ENCODE data around the gene UNC13D.

The UNC13D gene

GRCh38 chr17:75817571-75817970, 26.6 kb downstream of the UNC13D start:
- Histone ChIP-seq H3K27me3 (ENCODE audit: insufficient read depth, poor library complexity, severe bottlenecking) (no peaks in the 10 kb centered on the region), H3K4me3 (ENCODE audit: severe bottlenecking) (no peak overlapping the region), H3K4me1 (ENCODE audit: insufficient read depth, poor library complexity, severe bottlenecking) (peaks cover 9% of the 10 kb centered on the region), H3K36me3 (ENCODE audit: low read depth) (peaks cover 35% of the 10 kb centered on the region), H3K9me3 (ENCODE audit: severe bottlenecking) (no peaks in the 10 kb centered on the region), H3K27ac (ENCODE audit: poor library complexity, severe bottlenecking) (no peak overlapping the region)
- ATAC-seq (ENCODE audit: low read depth): no peak
- TF ChIP-seq, protein P1, sequence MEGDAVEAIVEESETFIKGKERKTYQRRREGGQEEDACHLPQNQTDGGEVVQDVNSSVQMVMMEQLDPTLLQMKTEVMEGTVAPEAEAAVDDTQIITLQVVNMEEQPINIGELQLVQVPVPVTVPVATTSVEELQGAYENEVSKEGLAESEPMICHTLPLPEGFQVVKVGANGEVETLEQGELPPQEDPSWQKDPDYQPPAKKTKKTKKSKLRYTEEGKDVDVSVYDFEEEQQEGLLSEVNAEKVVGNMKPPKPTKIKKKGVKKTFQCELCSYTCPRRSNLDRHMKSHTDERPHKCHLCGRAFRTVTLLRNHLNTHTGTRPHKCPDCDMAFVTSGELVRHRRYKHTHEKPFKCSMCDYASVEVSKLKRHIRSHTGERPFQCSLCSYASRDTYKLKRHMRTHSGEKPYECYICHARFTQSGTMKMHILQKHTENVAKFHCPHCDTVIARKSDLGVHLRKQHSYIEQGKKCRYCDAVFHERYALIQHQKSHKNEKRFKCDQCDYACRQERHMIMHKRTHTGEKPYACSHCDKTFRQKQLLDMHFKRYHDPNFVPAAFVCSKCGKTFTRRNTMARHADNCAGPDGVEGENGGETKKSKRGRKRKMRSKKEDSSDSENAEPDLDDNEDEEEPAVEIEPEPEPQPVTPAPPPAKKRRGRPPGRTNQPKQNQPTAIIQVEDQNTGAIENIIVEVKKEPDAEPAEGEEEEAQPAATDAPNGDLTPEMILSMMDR (IDR thresholded peaks at IDR 0.05; ENCODE audit: poor library complexity, severe bottlenecking): no peak
- DNase-seq (ENCODE audit: low spot score): no peak

DNA sequence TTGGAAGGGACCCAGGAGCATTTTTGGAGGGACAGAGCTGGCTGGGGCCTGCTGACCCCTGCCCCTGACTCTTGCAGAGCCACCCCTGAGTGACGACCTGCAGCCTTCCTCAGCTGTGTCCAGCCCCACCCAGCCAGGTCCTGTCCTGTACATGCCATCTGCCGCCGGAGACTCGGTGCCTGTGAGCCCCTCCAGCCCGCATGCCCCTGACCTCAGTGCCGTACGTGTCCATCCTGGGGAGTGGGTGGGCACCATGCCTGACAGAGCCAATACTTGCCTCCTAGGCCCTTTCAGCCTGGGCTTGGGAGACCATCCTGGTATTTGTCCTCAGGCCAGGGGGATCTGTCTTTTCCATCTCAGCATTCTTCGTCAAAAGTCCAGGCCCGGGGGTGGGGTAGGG, 27.5 kb downstream of the UNC13D start:
- TF ChIP-seq, protein P1 (IDR thresholded peaks at IDR 0.05; ENCODE audit: poor library complexity, severe bottlenecking): no peak
- peaks cover 9% of the 10 kb centered on the region for H3K4me1 ChIP-seq (ENCODE audit: insufficient read depth, poor library complexity, severe bottlenecking)
- DNase-seq (ENCODE audit: low spot score): no peak
- ATAC-seq (ENCODE audit: low read depth): no peak
- no peak overlapping the region for H3K4me3 ChIP-seq (ENCODE audit: severe bottlenecking)
- H3K9me3 ChIP-seq (ENCODE audit: severe bottlenecking): no peaks in the 10 kb centered on the region
- peaks cover 30% of the 10 kb centered on the region for H3K36me3 ChIP-seq (ENCODE audit: low read depth)
- no peaks in the 10 kb centered on the region for H3K27me3 ChIP-seq (ENCODE audit: insufficient read depth, poor library complexity, severe bottlenecking)
- no peak overlapping the region for H3K27ac ChIP-seq (ENCODE audit: poor library complexity, severe bottlenecking)

DNA sequence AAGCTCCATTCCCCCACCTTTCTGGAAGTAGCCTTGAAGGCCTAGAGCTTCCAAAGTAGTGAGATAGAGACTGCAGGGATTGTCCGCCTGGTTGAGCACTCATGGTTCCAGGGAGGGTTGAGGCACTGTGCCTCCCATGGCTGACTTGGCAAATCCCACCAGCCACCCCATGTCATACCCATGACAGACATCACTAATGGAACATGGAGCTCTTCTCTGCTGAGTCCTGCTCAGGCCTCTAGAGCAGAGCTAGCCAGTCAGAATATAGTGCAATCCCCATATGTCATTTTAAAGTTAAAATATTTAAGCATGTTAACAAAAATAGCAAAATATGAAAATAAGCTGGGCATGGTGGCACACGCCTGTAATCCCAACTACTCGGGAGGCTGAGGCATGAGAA, 28.8 kb downstream of the UNC13D start:
- H3K27me3 ChIP-seq (ENCODE audit: insufficient read depth, poor library complexity, severe bottlenecking): no peaks in the 10 kb centered on the region
- DNase-seq (ENCODE audit: low spot score): no peak
- no peaks in the 10 kb centered on the region for H3K9me3 ChIP-seq (ENCODE audit: severe bottlenecking)
- H3K36me3 ChIP-seq (ENCODE audit: low read depth): peaks cover 27% of the 10 kb centered on the region
- peaks cover 9% of the 10 kb centered on the region for H3K4me1 ChIP-seq (ENCODE audit: insufficient read depth, poor library complexity, severe bottlenecking)
- ATAC-seq (ENCODE audit: low read depth): no peak
- no peak overlapping the region for H3K4me3 ChIP-seq (ENCODE audit: severe bottlenecking)
- peak overlapping the region; percentile 51 for H3K27ac ChIP-seq (ENCODE audit: poor library complexity, severe bottlenecking)
- TF ChIP-seq, protein P1 (IDR thresholded peaks at IDR 0.05; ENCODE audit: poor library complexity, severe bottlenecking): no peak

GRCh38 chr17:75814900-75815373, 29.3 kb downstream of the UNC13D start:
- TF ChIP-seq, protein P1 (IDR thresholded peaks at IDR 0.05; ENCODE audit: poor library complexity, severe bottlenecking): no peak
- Histone ChIP-seq H3K4me3 (ENCODE audit: severe bottlenecking) (no peak overlapping the region), H3K27ac (ENCODE audit: poor library complexity, severe bottlenecking) (peak overlapping the region; percentile 51), H3K27me3 (ENCODE audit: insufficient read depth, poor library complexity, severe bottlenecking) (no peaks in the 10 kb centered on the region), H3K9me3 (ENCODE audit: severe bottlenecking) (no peaks in the 10 kb centered on the region), H3K4me1 (ENCODE audit: insufficient read depth, poor library complexity, severe bottlenecking) (peaks cover 9% of the 10 kb centered on the region), H3K36me3 (ENCODE audit: low read depth) (peaks cover 22% of the 10 kb centered on the region)
- peak; percentile 89 for DNase-seq (ENCODE audit: low spot score)
- ATAC-seq (ENCODE audit: low read depth): peak; percentile 99

DNA sequence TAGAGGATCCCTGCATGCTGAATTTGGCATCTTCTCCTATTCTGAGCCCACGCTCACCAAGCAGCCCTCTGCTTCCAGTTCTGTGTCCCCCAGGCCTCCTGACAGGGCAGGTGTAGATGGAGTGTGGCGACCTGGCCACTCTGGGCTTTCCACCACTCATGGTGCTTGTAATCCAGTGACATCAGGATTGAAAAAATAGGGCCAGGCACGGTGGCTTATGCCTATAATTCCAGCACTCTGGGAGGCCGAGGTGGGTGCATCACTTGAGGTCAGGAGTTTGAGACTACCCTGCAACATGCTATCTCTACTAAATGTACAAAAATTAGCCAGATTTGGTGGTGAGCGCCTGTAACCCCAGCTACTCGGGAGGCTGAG, 30.2 kb downstream of the UNC13D start:
- TF ChIP-seq, protein P1 (IDR thresholded peaks at IDR 0.05; ENCODE audit: poor library complexity, severe bottlenecking): no peak

More for the DNA sequence above, 30.2 kb downstream of the UNC13D start:
- DNase-seq (ENCODE audit: low spot score) (no peak), ATAC-seq (ENCODE audit: low read depth) (no peak)
- H3K27ac ChIP-seq (ENCODE audit: poor library complexity, severe bottlenecking): no peak overlapping the region
- H3K36me3 ChIP-seq (ENCODE audit: low read depth): peaks cover 13% of the 10 kb centered on the region; the same call in 1 of the 2 replicates
- no peaks in the 10 kb centered on the region for H3K27me3 ChIP-seq (ENCODE audit: insufficient read depth, poor library complexity, severe bottlenecking)
- H3K9me3 ChIP-seq (ENCODE audit: severe bottlenecking): no peaks in the 10 kb centered on the region
- peaks cover 9% of the 10 kb centered on the region for H3K4me1 ChIP-seq (ENCODE audit: insufficient read depth, poor library complexity, severe bottlenecking)
- no peak overlapping the region for H3K4me3 ChIP-seq (ENCODE audit: severe bottlenecking)
